ENCODE data around the gene CTXN1. TPM values are rescaled to one million over a fixed set of nuclear protein-coding genes. Genes with fewer than 3 reads are reported as not detected.

CTXN1 gene
- total RNA-seq, 4 donors from 2014 or later = 1.6 to 2.5 (median 2.4) TPM; not detected in 1

- TF ChIP-seq POLR2A (IDR thresholded peaks at IDR 0.05) (peak; percentile 41 to 61), CTCF (IDR thresholded peaks at IDR 0.05) (no peak)
- peaks cover 0 to 22% (median 0%) of the 10 kb centered on the region in 3 donors for H3K36me3 ChIP-seq
Measured at GRCh38 chr19:7943444-7944176, 17.7 kb upstream of the CTXN1 start, which contains the start of gene TIMM44. Gene TIMM44 (minus strand): TSS chr19:7943666. CDS start chr19:7943651, 15 bp downstream.

DNA sequence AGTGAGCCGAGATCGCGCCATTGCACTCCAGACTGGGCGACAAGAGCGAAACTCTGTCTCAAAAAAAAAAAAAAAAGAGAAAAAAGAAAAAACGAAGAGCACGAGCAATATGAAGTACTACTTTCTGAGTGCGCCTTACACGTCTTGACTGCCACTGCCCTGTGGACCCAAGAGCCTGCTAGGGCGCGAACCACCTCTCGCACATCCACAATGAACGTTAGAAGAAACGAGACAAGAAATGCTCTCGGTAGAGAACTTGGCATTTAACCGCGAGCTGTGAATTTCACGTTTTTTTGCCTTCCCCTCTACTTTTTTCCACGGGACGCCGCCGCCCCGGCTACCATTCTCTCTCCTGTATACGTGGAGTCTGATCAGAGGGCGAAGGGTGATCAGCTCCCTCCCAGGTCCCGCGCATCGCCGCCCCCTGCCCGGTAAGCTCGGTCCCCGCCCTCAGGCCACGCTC, 17.1 kb upstream of the CTXN1 start:
- DNase-seq = no peak
- H3K27ac ChIP-seq = peak overlapping the region; percentile 89 to 98 (median 94)
- H3K4me3 ChIP-seq = peak overlapping the region; percentile 61 to 92 (median 70)
- TF ChIP-seq CTCF (IDR thresholded peaks at IDR 0.05) = no peak
- TF ChIP-seq POLR2A (IDR thresholded peaks at IDR 0.05) = no peak
- H3K4me1 ChIP-seq = peaks cover 0 to 14% (median 5%) of the 10 kb centered on the region in 4 donors
- peaks cover 0 to 3% (median 0%) of the 10 kb centered on the region in 4 donors for H3K9me3 ChIP-seq
- H3K36me3 ChIP-seq = peaks cover 0 to 27% (median 0%) of the 10 kb centered on the region in 3 donors
- H3K27me3 ChIP-seq = no peaks in the 10 kb centered on the region

More at GRCh38 chr19:7943444-7944176, 17.7 kb upstream of the CTXN1 start, which contains the start of gene TIMM44:
- peaks cover 0 to 14% (median 5%) of the 10 kb centered on the region in 4 donors for H3K4me1 ChIP-seq
- H3K27me3 ChIP-seq = no peaks in the 10 kb centered on the region
- H3K4me3 ChIP-seq = peak within 1 kb of the TSS; percentile 65 to 92 (median 72)
- H3K27ac ChIP-seq = peak within 1 kb of the TSS; percentile 89 to 98 (median 94)
- H3K9me3 ChIP-seq = peaks cover 0 to 3% (median 0%) of the 10 kb centered on the region in 4 donors
- DNase-seq = peak; percentile 98 to 99 (median 99)

DNA sequence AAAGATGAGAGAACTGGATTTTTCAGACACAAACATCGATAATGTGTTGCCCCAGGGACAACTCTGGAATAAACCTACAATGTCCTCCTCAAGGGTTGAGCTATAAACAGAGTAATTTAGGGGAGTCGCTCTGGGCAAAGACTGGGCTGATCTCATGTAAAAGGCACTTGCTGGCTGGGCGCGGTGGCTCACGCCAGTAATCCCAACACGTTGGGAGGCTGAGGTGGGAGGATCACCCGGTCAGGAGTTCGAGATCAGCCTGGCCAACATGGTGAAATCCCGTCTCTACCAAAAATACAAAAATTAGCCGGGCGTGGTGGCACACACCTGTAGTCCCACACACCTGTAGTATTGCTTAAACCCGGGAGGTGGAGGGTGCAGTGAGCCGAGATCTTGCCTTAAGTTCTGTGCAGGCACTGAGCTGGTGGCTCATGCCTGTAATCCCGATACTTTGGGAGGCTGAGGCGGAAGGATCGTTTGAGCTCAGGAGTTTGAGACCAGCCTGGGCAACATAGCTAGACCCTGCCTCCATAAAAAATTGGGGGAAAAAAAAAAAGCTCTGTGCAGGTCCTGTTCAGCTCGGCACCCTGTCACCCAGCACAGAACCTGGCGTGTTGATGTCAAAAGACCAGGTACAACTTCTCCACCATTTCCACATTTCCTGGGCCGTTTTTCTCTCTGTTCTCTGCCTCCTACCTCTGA, 16.1 kb upstream of the CTXN1 start:
- Histone ChIP-seq H3K27me3 (no peaks in the 10 kb centered on the region), H3K4me3 (peak overlapping the region in 2 of 4 donors; percentile 61 to 92), H3K27ac (no peak overlapping the region), H3K36me3 (peaks cover 0 to 36% (median 0%) of the 10 kb centered on the region in 3 donors), H3K4me1 (peaks cover 0 to 14% (median 5%) of the 10 kb centered on the region in 4 donors), H3K9me3 (peaks cover 0 to 3% (median 0%) of the 10 kb centered on the region in 4 donors)
- no peak for DNase-seq
- TF ChIP-seq CTCF (IDR thresholded peaks at IDR 0.05) (no peak), POLR2A (IDR thresholded peaks at IDR 0.05) (no peak)

GRCh38 chr19:7940841-7941240, 14.9 kb upstream of the CTXN1 start:
- no peak overlapping the region for H3K4me3 ChIP-seq
- H3K36me3 ChIP-seq = peaks cover 0 to 48% (median 0%) of the 10 kb centered on the region in 3 donors
- H3K4me1 ChIP-seq = peaks cover 0 to 14% (median 5%) of the 10 kb centered on the region in 4 donors
- no peak for TF ChIP-seq CTCF (IDR thresholded peaks at IDR 0.05)
- no peak for TF ChIP-seq POLR2A (IDR thresholded peaks at IDR 0.05)
- DNase-seq = no peak
- no peak overlapping the region for H3K27ac ChIP-seq
- H3K27me3 ChIP-seq = no peaks in the 10 kb centered on the region
- peaks cover 0 to 3% (median 0%) of the 10 kb centered on the region in 4 donors for H3K9me3 ChIP-seq

GRCh38 chr19:7934766-7935165, 8.8 kb upstream of the CTXN1 start:
- Histone ChIP-seq H3K27me3 (no peaks in the 10 kb centered on the region), H3K27ac (no peak overlapping the region), H3K4me1 (no peaks in the 10 kb centered on the region), H3K36me3 (peaks cover 0 to 93% (median 4%) of the 10 kb centered on the region in 3 donors), H3K4me3 (no peak overlapping the region), H3K9me3 (no peaks in the 10 kb centered on the region)
- TF ChIP-seq POLR2A (IDR thresholded peaks at IDR 0.05) = no peak
- TF ChIP-seq CTCF (IDR thresholded peaks at IDR 0.05) = no peak
- DNase-seq = no peak
